GM21423 (cell line): Measurements from ENCODE around the gene TFPI.

ENCODE experiments used
- ATAC-seq: cut with Tn5 transposase; IDR thresholded peaks from one replicate; pipeline ENCODE4 v1.9.1; 2021; ENCODE audit warnings: mild to moderate bottlenecking, moderate library complexity; ENCODE audit not compliant: unreplicated experiment

TFPI gene

DNA sequence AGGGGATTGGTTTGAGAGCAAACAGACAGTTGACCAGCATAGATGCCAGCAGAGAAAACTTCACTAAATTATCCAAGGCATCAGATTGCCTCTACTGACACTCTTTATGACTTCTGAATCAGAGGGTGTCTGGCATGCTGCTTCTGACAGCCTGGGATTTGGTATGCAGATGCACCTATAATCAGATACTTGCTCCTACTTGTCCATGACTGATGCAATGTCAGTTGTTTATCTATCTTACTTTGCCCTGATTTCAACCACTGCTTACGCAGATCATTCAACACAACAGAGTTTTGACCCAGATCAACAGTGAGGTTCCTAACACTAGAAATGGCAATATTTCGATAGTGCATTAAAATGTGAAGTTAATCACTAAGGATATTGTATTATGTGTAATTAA lies 83.5 kb downstream of the TFPI start:
- no peak for ATAC-seq

- no peak for ATAC-seq
These were observed 84.7 kb downstream of the TFPI start for GRCh38 chr2:187469538-187469937.

DNA sequence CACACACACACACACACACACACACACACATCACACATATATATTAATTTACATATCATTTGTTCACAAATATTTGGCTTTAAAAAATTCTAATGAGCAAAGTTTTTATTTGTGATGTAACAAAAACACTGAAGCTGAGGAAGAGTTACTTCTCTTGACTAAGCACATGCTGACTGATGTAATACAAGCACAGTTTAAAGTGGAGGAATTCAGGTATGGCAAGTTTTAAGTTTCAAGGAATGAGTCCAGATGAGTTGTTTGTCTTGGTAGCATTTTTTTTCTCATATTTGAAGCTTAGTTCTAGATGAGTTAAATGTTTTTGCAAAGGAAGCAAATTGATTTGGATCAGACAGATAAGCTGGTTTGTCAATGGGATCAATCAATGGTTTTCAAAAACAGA lies 86.0 kb downstream of the TFPI start:
- ATAC-seq = no peak

- ATAC-seq = no peak
These were observed 88.0 kb downstream of the TFPI start for GRCh38 chr2:187466129-187466792.

- no peak for ATAC-seq
These were observed 91.4 kb downstream of the TFPI start for GRCh38 chr2:187462839-187463238.

DNA sequence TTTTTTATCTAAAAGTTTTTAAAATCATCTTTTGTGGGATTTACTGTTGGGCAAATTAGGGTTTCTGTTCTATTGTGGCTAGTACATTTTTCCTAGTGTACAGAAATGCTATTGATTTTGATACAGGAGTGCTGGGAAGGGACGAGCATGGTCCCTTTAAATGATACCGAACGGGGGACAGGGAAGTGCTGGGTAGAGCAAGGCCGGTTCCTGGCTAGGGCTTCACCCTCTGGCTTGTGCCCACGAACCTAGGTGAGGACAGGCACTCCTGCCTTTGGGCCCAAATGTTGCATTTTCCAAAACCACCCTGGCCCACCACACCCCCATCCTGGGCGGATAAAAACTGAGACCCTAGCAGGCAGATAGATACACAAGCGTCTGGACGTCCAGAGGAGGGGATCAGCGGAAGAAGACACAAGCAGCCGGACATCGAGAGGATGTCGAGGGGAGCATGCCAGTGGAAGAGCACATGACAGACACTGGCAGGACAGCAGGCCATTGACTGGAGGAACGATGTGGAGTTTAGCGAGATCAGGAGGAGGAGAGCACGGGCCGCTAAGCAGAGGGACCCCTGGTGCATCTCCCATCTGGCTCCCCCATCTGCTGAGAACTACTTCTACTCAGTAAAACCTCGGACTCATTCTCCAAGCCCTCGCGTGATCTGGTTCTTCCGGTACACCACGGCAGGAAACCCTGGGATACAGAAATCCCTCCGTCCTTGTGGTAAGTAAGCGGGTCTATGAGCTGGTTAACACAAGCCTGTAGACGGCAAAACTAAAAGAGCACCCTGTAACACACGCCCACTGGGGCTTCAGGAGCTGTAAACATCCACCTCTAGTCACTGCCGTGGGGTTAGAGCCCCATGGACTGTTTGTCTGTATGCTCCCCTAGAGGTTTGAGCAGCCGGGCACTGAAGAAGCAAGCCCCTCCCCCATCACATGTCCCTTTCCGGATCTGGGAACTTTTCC lies 92.7 kb downstream of the TFPI start:
- ATAC-seq = no peak

- ATAC-seq = no peak
These were observed 95.0 kb downstream of the TFPI start for GRCh38 chr2:187459256-187459655.

- ATAC-seq = no peak
These were observed 101.1 kb downstream of the TFPI start for GRCh38 chr2:187453078-187453641.

- ATAC-seq = no peak
These were observed 102.7 kb downstream of the TFPI start for GRCh38 chr2:187451510-187451909.

GRCh38 chr2:187447336-187447735 lies 106.9 kb downstream of the TFPI start:
- ATAC-seq = no peak

DNA sequence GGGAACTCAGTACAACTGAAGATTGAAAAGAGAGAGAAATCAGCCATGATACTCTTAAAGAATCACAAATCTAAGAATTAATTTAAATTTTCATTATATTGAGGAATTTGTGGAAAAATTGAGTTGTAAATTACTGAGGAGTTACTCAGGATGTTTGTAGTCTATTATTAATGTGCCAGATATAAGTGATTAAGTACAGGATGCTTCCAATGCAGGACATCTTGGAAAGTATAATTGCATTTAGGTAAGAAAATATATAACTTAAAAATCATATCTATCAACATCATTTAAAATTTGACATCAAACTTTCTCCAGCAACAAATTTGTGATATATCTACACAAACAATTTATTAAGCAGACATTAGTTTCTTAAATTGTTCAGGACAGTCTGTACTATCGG lies 107.5 kb downstream of the TFPI start:
- ATAC-seq = no peak

DNA sequence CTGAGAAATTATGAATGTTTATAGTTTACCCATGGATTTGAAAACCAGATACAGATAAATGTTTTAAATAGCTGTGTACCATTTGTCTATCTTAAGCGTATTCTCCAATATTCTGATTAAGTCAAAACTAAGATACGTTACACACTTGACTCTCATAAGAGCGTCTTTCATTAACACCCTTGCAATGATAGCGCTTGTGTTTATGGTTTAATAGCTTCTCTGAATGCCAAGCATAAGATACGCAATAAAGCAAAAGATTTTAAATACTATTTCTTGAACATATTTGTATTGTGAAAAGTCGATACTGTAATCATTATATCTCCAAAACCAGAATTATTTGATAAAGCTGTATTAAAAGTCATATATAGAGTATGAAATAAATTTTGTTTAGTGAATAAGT lies 109.2 kb downstream of the TFPI start:
- ATAC-seq = no peak

DNA sequence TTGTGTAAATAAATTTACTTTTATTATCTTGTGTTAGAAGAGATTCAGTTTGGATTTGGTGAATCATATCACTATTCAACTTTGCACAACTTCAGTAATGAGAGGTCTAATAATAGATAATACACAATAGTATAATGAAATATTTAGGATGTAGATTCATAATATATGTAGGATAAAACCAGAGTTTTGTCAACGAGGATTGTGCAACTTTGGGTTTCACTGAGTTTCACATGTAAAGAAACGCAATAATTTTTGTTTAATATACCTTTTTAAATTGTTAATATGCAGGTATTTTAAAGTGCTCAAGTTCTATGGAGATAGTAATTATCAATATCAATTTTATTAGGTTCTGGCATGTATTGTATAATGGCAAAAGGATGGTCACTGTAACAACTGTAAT lies 111.5 kb downstream of the TFPI start:
- ATAC-seq = no peak

DNA sequence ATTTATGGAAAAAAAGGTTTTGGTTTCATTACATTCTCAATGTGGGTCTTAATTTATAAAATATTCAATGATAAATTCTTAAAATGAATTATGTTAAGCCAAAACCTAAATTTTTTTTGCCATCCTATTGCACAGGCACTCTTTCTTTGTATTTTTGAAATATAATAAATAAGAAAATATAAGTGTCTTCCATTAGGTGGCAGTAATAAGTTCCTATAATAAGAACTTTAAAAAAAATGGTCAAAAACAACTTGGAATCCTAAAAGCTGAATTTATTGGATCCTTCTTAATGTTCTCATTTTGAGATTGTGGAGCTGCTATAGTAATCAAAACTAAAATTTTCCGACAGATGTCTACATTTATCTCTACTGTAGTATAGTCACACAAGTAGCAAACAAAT lies 111.9 kb downstream of the TFPI start:
- no peak for ATAC-seq

- no peak for ATAC-seq
These were observed 114.0 kb downstream of the TFPI start for GRCh38 chr2:187440101-187440675.

- ATAC-seq = no peak
These were observed 115.8 kb downstream of the TFPI start for GRCh38 chr2:187438455-187438854.

DNA sequence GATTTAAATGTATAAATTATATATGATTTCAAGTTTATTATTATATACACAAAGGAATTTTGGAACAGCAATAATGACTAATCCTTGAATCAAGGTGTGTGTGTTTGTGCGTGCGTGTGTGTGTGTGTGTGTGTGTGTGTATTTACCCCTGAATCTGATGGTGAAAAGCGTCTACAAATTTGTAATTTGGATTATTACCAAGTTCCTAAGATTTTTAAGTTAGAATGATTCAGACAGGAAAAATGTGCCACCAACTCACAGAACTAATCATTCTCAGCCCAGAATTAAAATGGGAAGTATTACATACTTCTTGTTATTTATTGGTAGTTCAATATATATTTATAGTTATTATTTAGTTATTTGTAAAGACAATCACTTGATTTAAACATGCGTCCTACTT lies 118.5 kb downstream of the TFPI start:
- ATAC-seq = no peak

DNA sequence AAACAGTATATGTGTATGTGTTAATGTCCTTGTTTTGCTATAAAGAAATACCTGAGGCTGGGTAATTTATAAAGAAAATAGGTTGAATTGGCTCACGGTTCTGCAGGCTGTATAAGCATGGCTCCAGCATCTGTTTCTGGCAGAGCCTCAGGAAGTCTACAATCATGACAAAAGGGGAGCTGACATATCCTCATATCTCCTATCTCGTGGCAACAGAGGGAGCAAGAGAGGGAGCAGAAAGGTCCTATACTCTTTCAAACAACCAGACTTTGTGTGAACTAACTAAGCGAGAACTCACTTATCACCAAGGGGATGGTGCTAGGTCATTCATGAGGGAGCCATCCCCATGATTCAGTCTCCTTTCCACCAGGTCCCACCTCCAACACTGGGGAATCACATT lies 119.2 kb downstream of the TFPI start:
- ATAC-seq = no peak

DNA sequence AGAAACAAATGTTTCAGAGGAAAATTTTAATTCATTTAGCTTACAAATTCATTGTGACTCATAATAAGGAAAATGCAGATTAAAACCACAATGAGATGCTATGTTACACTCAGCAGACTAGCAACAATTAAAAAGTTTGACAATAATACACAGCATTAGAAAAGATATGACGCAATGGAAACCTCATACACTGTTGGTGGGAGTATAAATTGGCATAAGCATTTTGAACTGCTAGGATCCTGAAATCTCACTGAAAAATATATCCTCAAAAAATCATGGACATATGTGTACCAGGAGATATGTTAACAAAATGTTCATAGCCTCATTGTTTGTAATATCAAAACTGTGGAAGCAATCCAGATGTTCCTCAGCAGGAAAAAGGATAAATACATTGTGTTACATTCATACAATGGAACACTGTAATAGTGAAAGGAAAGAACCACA lies 119.9 kb downstream of the TFPI start:
- no peak for ATAC-seq

DNA sequence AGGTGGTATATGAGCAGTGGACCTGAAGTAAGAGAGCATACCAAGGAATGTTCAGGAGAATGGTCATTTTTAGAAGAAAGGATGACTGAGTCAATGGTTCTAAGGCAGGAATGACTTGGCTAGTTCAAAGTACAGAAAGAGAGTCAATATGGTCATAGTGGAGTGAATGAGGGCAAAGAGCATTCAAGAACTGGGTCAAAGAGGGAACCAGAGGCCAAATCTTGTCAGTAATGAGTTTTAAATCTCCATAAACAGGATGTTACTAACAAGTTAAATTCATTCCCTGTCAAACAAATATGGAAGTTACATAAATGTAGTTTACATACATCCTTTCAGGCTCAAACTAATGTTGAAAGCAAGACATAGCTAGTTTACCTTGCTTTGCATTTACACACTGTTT lies 122.3 kb downstream of the TFPI start:
- no peak for ATAC-seq

- ATAC-seq = no peak
These were observed 124.2 kb downstream of the TFPI start for GRCh38 chr2:187429989-187430388.

DNA sequence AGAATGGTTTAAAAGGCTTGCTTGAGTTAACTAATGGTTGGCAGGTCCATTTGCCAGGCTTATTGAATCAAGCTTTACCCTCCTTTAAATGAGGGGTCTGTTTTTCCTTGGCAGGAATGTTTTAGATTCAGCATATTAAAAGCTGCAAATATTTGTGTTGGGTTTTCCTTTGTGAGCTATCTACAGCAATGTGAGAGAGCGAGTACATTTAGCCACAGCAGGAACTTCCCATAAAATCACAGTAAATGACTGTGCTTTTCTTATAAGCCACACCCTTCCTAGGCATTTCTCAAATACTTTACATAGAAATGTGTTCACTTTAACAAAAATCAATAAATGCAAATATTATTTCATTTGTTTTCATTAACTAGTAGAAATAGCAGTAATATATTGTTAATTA lies 130.1 kb downstream of the TFPI start:
- no peak for ATAC-seq
